Measurements from ENCODE around the gene MEF2B. TPM values are rescaled to one million over a fixed set of nuclear protein-coding genes. Genes with fewer than 3 reads are reported as not detected.
"Not testable (repeated sequence)": the region's sequence is repeated elsewhere in the genome, so short reads cannot be mapped to it uniquely, and the experiment has no call there.

Gene MEF2B
- total RNA-seq, 1 donor from 2014 or later, result not detected

DNA sequence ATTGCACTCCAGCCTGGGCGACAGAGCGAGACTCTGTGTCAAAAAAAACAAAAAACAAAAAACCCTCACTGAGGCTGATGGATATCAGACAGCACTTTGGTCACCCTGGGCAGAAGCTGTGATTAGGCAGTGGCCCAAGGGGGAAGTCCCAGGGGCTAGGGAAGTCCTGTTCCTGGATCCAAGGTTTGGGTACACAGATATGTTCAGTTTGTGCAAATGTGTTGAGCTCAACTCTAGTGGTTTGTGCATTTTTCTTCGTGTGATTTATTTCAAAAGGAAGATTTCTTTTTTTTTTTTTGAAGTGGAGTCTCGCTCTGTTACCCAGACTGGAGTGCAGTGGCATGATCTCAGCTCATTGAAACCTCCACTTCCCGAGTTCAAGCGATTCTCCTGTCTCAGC is 12.3 kb downstream of the MEF2B start:
- DNase-seq (ENCODE audit: low read depth in 2 of 2), result no peak

DNA sequence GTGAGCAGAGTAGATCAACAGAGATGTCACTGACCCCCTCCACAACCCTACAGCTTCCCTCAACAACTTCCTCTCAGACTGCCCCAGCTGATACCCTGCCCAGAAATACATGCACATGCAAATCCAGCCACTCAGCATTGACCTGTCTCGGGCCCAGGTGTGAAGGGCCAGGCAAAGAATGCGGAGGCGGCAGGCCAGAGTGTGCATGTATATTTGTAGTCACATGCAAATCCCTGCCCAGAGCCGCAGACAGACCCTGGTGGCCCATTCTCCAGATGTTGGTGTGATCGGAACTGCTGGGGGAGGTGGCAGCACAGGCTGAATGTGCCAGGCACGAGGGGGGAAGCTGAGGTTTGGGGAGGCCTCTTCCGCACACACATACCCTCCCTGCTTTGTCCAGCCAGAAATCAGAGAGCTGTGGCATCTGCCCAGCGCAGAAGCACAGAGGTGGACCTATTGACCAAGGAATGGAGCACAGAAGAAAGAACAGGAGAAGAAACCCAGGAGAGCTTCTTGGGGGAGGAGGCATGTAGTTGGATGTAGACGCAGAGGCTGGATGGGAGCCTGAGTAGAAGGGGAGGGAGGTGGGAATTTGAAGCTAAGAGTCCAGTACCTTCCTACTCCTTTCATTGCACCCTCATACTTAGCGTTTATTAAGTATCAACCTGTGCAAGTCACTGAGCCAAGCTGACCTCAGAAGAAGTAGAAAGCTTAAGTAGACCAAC is 14.4 kb downstream of the MEF2B start:
- no peak for DNase-seq (ENCODE audit: low read depth in 2 of 2)

- DNase-seq (ENCODE audit: low read depth in 2 of 2), result no peak
Measured at GRCh38 chr19:19154768-19155494, 15.1 kb downstream of the MEF2B start.

GRCh38 chr19:19152668-19153384 is 17.2 kb downstream of the MEF2B start:
- DNase-seq (ENCODE audit: low read depth in 2 of 2), result no peak

- DNase-seq (ENCODE audit: low read depth in 2 of 2), result no peak
Measured at GRCh38 chr19:19151418-19151817, 18.6 kb downstream of the MEF2B start.

DNA sequence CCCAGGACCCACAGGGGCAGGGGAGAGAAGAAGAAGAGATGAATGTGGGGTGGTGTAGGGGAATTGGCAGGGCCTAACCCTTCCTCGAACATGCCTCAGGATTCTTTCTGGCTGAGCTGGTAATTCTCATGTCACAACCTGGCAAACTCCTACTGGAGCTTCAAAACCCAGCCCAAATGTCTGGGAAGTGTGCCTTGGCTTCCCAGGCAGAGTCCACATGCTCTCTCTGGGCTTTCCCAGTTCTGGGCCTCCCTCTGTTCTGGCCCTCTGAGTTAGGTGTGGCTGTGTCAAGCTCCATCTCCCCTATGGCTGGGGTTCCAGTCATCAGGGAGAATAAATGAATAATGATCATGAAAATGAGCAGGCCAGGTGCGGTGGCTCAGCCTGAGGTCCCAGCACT is 20.6 kb downstream of the MEF2B start:
- DNase-seq (ENCODE audit: low read depth in 2 of 2), result no peak

DNA sequence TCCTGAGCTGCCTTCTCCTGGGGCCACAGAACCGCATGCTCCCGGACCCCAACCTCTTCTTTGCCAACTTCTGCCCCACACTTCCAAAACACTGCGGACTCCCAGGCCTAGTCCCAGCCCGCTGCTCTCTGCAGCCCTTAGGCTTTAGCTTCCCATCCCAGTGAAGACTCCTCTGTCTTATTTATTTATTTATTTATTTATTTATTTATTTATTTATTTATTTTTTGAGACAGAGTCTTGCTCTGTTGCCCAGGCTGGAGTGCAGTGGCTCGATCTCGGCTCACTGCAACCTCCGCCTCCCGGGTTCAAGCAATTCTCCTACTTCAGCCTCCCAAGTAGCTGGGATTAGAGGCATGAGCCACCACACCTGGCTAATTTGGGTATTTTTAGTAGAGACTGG is 21.6 kb downstream of the MEF2B start:
- not testable (repeated sequence) for DNase-seq (ENCODE audit: low read depth in 2 of 2)

- DNase-seq (ENCODE audit: low read depth in 2 of 2), result no peak
Measured at GRCh38 chr19:19147344-19147743, 22.7 kb downstream of the MEF2B start.

- DNase-seq (ENCODE audit: low read depth in 2 of 2), result no peak
Measured at GRCh38 chr19:19146865-19147264, 23.2 kb downstream of the MEF2B start.

DNA sequence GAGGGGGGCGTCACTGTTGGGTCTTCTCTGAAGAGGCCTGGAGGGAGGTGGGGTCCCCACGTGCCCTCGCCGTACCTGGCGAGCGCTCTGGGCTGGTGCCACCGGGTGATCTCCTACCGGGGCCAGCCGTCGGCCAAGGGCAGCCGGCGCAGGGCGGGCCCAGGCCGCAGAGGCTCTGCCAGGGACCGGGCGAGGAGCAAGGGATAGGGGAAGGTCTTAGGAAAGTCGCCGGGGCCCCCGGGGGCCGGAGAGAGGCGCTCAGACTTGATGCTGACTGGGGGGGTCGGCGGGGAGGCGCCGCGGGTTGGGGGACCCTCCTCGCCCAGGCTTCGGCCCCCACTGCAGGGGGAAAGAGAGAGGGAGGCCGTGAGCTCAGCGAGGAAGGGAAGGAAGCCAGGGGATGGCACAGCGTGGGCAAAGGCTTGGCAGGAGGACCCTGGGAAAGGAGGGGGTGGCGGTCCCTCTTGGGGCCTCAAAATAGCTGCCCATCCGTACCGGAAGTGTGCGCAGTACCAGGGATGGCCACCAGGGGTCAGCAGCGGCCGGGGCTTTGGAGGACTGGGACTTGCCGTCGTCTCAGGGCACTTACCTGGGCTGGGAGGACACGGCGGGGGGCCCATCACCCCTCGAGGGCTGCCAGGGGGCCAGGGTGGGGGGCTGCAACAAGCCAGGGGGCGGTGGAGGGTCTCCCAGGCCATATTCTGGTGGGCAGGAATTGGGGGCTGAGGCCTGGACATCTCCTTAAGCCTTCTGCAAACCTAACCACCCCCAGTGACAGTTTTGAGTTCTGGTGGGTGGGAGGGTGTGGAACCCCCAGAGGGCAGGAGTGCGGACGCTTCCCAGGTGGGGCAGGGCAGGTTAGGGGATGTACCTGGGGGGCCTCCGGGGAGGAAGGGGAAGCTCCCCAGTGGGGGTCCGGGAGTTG is 24.1 kb downstream of the MEF2B start:
- peak; percentile 16 to 41 for DNase-seq (ENCODE audit: low read depth in 2 of 2)

DNA sequence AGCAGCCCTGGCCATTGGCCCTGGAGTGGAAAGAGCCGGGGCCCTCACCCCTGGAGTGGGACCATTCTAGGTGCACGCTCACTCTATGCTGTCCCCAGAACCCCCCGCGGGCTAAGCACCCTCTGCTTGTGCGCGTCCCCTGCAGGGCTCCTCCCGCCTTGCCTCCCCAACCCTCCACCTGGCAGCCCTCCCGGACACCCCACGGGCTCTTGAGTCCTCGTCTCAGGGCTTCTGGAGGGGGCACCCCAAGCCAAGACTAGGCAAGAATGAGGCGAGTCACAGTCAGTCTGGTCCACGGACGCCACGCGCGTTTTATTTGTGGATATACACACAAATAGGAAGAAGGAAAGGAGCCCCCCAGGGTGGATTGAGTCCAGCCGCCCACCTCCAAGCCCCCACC is 24.8 kb downstream of the MEF2B start:
- DNase-seq (ENCODE audit: low read depth in 2 of 2), result no peak

DNA sequence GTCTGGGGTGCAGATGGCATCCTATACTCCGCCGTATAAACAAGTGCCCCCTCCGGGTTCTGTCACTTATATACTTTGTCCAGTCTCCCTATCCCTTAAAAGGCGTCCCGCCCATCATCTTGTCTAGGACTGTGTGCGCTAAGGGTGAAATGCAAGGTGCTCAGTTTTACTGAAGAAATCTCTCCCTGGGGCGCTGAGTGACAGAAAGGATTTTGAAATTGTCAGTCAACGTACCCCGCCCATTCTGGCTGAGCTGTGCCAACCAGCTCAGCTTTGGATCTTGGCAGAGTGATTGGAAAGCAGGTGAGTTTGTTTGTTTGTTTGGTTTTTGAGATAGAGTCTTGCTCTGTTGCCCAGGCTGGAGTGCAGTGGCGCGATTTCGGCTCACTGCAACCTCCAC is 27.7 kb downstream of the MEF2B start:
- no peak for DNase-seq (ENCODE audit: low read depth in 2 of 2)

DNA sequence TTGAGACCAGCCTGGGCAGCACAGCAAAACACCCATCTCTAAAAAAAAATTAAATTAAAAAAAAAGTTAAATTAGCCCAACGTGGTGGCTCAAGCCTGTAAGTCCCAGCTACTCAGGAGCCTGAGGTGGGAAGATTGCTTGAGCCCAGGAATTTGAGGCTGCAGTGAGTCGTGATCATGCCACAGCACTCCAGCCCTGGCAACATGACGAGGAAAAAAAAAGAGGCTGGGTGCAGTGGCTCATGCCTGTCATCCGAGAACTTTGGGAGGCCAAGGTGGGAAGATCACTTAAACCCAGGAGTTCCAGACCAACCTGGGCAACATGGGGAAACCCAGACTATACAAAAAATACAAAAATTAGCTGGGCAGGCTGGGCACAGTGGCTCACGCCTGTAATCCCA is 29.6 kb downstream of the MEF2B start:
- no peak for DNase-seq (ENCODE audit: low read depth in 2 of 2)

- no peak for DNase-seq (ENCODE audit: low read depth in 2 of 2)
Measured at GRCh38 chr19:19139876-19140229, 30.2 kb downstream of the MEF2B start.

GRCh38 chr19:19138109-19138981 is 31.7 kb downstream of the MEF2B start, which contains the start of gene TMEM161A:
Gene TMEM161A (minus strand): TSS chr19:19138478. CDS start chr19:19138428, 50 bp downstream.
- DNase-seq (ENCODE audit: low read depth in 2 of 2), result peak; percentile 98

GRCh38 chr19:19137556-19138108 is 32.4 kb downstream of the MEF2B start:
- no peak for DNase-seq (ENCODE audit: low read depth in 2 of 2)

- not testable (repeated sequence) for DNase-seq (ENCODE audit: low read depth in 2 of 2)
Measured at GRCh38 chr19:19135713-19136112, 34.4 kb downstream of the MEF2B start.

- no peak for DNase-seq (ENCODE audit: low read depth in 2 of 2)
Measured at GRCh38 chr19:19134687-19135158, 35.3 kb downstream of the MEF2B start.

- no peak for DNase-seq (ENCODE audit: low read depth in 2 of 2)
Measured at GRCh38 chr19:19133985-19134384, 36.1 kb downstream of the MEF2B start.

DNA sequence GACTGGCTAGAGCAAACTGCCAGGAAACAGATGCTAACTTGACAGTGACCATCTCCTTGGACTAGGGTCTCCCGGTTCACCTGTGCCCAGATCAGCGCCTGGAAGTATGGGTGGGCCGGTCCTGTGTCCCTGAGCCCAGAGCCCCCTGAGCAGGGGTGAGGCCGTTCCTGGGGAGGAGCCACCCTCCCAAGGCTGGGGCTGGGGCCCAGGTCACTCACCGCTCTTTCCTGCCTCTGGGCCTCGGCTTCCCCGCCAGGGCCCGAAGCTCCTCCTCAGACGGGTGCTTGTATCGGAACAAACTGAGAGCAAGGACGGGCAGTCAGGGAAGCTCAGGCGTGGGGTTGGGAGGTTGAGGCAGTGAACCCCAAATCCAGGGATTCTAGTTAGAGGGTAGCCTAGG is 37.2 kb downstream of the MEF2B start:
- no peak for DNase-seq (ENCODE audit: low read depth in 2 of 2)

All from dermis microvascular lymphatic vessel endothelial cell (primary cell).